Sigmoid colon (tissue), 3 donors: ENCODE results near the gene FRRS1L.

Experiments used
- POLR2A ChIP-seq, 2 donors: fragments of 450-650 bp; IDR thresholded peaks; one replicate each; pipeline ENCODE4 v1.6.1; 2016; ENCODE audit warnings: antibody characterized with exemption in 2 of 2, mild to moderate bottlenecking in 2 of 2, moderate library complexity in 2 of 2
- TF ChIP-seq, protein P1 (sequence below), 4 experiments: fragments of 450-650 bp in 3 of 4; fragments of 200-600 bp in 1 of 4; IDR thresholded peaks; one replicate each; pipeline ENCODE4 v1.5.1; 2016 to 2019; ENCODE audit warnings: antibody characterized with exemption in 4 of 4, mild to moderate bottlenecking in 3 of 4, moderate library complexity in 2 of 4

- TF ChIP-seq, protein P1, sequence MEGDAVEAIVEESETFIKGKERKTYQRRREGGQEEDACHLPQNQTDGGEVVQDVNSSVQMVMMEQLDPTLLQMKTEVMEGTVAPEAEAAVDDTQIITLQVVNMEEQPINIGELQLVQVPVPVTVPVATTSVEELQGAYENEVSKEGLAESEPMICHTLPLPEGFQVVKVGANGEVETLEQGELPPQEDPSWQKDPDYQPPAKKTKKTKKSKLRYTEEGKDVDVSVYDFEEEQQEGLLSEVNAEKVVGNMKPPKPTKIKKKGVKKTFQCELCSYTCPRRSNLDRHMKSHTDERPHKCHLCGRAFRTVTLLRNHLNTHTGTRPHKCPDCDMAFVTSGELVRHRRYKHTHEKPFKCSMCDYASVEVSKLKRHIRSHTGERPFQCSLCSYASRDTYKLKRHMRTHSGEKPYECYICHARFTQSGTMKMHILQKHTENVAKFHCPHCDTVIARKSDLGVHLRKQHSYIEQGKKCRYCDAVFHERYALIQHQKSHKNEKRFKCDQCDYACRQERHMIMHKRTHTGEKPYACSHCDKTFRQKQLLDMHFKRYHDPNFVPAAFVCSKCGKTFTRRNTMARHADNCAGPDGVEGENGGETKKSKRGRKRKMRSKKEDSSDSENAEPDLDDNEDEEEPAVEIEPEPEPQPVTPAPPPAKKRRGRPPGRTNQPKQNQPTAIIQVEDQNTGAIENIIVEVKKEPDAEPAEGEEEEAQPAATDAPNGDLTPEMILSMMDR (IDR thresholded peaks at IDR 0.05) = no peak
- no peak for TF ChIP-seq POLR2A (IDR thresholded peaks at IDR 0.05)
Observed at GRCh38 chr9:109176963-109177362, 9.9 kb upstream of the FRRS1L start.
